ENCODE results near the gene ZIC2. TPM values are rescaled to one million over a fixed set of nuclear protein-coding genes. Genes with fewer than 3 reads are reported as not detected.

The ZIC2 gene
- total RNA-seq, 1 donor from 2014 or later: 55.3 TPM

GRCh38 chr13:99988529-99989275 is 7.1 kb downstream of the ZIC2 start:
- Mint-ChIP-seq H3K27me3 (ENCODE audit: low read depth) (peaks cover 95% of the 10 kb centered on the region), H3K4me3 (peak overlapping the region; percentile 79), H3K9me3 (no peaks in the 10 kb centered on the region), H3K4me1 (peaks cover 53% of the 10 kb centered on the region), H3K36me3 (ENCODE audit: low read depth) (peaks cover 12% of the 10 kb centered on the region), H3K27ac (ENCODE audit: unreplicated experiment) (no peak overlapping the region)
- TF ChIP-seq CTCF (conservative IDR thresholded peaks at IDR 0.05): no peak
- no peak for DNase-seq (ENCODE audit: low read depth, low spot score)

GRCh38 chr13:99989276-99990125 is 7.9 kb downstream of the ZIC2 start:
- Mint-ChIP-seq H3K27me3 (ENCODE audit: low read depth) (peaks cover 95% of the 10 kb centered on the region), H3K4me1 (peaks cover 45% of the 10 kb centered on the region)
- no peak for TF ChIP-seq CTCF (conservative IDR thresholded peaks at IDR 0.05)

GRCh38 chr13:99990126-99990977 is 8.8 kb downstream of the ZIC2 start:
- peaks cover 99% of the 10 kb centered on the region for H3K27me3 Mint-ChIP-seq (ENCODE audit: low read depth)
- H3K27ac Mint-ChIP-seq (ENCODE audit: unreplicated experiment): no peak overlapping the region
- TF ChIP-seq CTCF (conservative IDR thresholded peaks at IDR 0.05): no peak
- peak overlapping the region; percentile 63 for H3K4me3 Mint-ChIP-seq
- H3K9me3 Mint-ChIP-seq: no peaks in the 10 kb centered on the region
- peaks cover 5% of the 10 kb centered on the region for H3K36me3 Mint-ChIP-seq (ENCODE audit: low read depth)
- peaks cover 42% of the 10 kb centered on the region for H3K4me1 Mint-ChIP-seq
- DNase-seq (ENCODE audit: low read depth, low spot score): no peak

More at GRCh38 chr13:99989276-99990125, 7.9 kb downstream of the ZIC2 start:
- Mint-ChIP-seq H3K36me3 (ENCODE audit: low read depth) (peaks cover 6% of the 10 kb centered on the region), H3K9me3 (no peaks in the 10 kb centered on the region), H3K27ac (ENCODE audit: unreplicated experiment) (no peak overlapping the region), H3K4me3 (peak overlapping the region; percentile 79)
- no peak for DNase-seq (ENCODE audit: low read depth, low spot score)

GRCh38 chr13:99991013-99991827 is 9.6 kb downstream of the ZIC2 start:
- no peak for TF ChIP-seq CTCF (conservative IDR thresholded peaks at IDR 0.05)
- H3K9me3 Mint-ChIP-seq: no peaks in the 10 kb centered on the region
- no peak for DNase-seq (ENCODE audit: low read depth, low spot score)
- H3K27me3 Mint-ChIP-seq (ENCODE audit: low read depth): peaks cover 100% of the 10 kb centered on the region
- H3K36me3 Mint-ChIP-seq (ENCODE audit: low read depth): peaks cover under 1% of the 10 kb centered on the region
- no peak overlapping the region for H3K27ac Mint-ChIP-seq (ENCODE audit: unreplicated experiment)
- H3K4me3 Mint-ChIP-seq: peak overlapping the region; percentile 63
- H3K4me1 Mint-ChIP-seq: peaks cover 39% of the 10 kb centered on the region

Data from neural crest cell (in vitro differentiated cells).